ENCODE data around the gene MAD1L1.

GRCh38 chr7:2182461-2182860, 50.3 kb downstream of the MAD1L1 start:
- no peak for TF ChIP-seq CTCF (IDR thresholded peaks at IDR 0.05; ENCODE audit: borderline replicate concordance, extremely low read depth, low read length, poor library complexity, severe bottlenecking)
- no peak for TF ChIP-seq EZH2 (IDR thresholded peaks at IDR 0.05; ENCODE audit: borderline replicate concordance, low read depth, low read length, severe bottlenecking)

All from DND-41 (cell line).